ENCODE results near the gene CTIF.

The CTIF gene

DNA sequence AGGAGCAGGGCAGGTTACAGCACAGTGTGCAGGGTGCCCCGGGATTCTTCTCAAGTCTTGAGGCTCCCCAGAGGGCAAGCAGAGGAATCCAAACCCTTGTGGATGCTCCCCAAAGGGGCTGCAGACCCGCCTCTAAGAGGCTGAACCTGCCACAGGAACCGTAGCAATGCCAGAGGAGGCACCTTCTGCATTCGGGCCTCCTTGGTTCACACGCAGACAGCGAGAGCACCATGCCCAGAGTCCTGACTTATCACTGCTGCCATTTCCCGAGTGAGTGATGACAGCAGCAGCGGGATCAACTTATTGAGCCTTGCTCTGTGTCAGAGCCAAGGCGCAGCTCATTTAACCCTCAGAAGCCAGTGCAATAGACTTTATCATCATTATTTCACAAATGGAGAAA, 203.5 kb downstream of the CTIF start:
- Histone ChIP-seq H3K4me3 (ENCODE audit: low read depth in 1 of 2, low read length in 2 of 2) (no peak overlapping the region), H3K36me3 (ENCODE audit: control insufficient read depth in 1 of 2, insufficient read depth in 2 of 2, low read length in 2 of 2) (no peaks in the 10 kb centered on the region), H3K27me3 (ENCODE audit: control insufficient read depth in 1 of 2, insufficient read depth in 2 of 2, low read length in 2 of 2) (no peaks in the 10 kb centered on the region), H3K9ac (ENCODE audit: low read depth in 1 of 2, low read length in 2 of 2) (no peak overlapping the region), H3K4me1 (ENCODE audit: control insufficient read depth in 1 of 2, insufficient read depth in 2 of 2, low read length in 2 of 2) (no peaks in the 10 kb centered on the region), H3K27ac (ENCODE audit: low read depth, low read length) (no peak overlapping the region), H3K9me3 (ENCODE audit: control insufficient read depth in 1 of 2, low read length in 2 of 2) (no peaks in the 10 kb centered on the region)

DNA sequence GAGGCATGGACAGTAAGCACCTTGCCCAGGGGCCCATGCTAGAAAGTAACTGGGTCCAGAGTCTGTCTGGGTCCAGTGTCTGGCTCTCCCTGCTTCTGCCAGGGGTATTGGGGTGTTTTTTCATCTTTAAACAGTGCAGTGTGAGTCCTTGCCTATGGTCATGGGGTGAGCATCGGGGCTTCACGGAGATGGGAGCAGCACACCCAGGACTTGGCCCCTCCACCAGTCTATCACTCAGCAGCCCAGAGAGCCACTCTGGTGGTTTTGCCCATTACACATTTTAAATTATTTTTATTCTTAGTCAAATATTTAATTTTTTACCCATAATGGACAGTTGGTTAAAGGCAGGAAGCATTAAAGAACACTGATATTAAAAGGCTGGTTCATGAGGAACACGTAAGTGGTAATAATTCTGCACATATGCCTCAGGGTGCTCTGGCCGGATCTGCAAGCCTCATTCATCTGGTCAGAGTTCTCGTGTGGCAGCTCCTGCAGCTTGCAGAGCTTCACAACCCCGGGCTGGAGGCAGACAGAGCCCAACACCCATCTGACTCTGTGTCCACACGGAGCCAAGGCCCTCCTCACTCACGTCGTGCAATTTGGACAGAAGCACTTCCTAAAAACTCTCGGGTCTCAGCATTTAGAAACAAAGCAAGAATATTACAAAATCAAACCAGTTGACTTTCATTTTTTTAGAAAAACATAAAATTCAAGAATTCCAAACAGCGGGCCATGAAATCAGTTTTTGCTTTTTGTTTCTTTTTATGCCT, 204.1 kb downstream of the CTIF start:
- H3K27ac ChIP-seq (ENCODE audit: low read depth, low read length): no peak overlapping the region
- H3K4me1 ChIP-seq (ENCODE audit: control insufficient read depth in 1 of 2, insufficient read depth in 2 of 2, low read length in 2 of 2): no peaks in the 10 kb centered on the region
- no peak overlapping the region for H3K9ac ChIP-seq (ENCODE audit: low read depth in 1 of 2, low read length in 2 of 2)
- no peak overlapping the region for H3K4me3 ChIP-seq (ENCODE audit: low read depth in 1 of 2, low read length in 2 of 2)
- no peaks in the 10 kb centered on the region for H3K36me3 ChIP-seq (ENCODE audit: control insufficient read depth in 1 of 2, insufficient read depth in 2 of 2, low read length in 2 of 2)
- no peaks in the 10 kb centered on the region for H3K9me3 ChIP-seq (ENCODE audit: control insufficient read depth in 1 of 2, low read length in 2 of 2)
- no peaks in the 10 kb centered on the region for H3K27me3 ChIP-seq (ENCODE audit: control insufficient read depth in 1 of 2, insufficient read depth in 2 of 2, low read length in 2 of 2)

DNA sequence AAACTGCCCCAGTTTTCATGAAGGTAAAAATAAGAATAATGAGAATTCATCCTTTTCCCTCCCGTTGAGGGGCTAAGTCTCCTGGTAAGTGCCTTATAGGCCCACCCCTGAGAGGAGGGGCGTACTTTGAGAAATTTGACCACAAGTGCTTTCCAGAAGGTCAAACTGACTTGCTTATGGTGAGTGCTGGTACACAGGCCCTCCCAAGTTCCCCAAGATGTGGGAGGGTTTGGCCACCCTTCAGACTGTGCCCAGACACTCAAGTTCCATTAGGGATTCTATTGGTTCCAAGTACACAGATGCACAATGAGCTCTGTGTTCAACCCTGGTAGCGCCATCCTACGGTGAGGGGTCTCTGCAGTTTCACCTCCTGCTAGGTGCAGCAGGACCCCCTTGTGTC, 205.1 kb downstream of the CTIF start:
- H3K36me3 ChIP-seq (ENCODE audit: control insufficient read depth in 1 of 2, insufficient read depth in 2 of 2, low read length in 2 of 2): no peaks in the 10 kb centered on the region
- H3K27ac ChIP-seq (ENCODE audit: low read depth, low read length): no peak overlapping the region
- H3K9ac ChIP-seq (ENCODE audit: low read depth in 1 of 2, low read length in 2 of 2): no peak overlapping the region
- H3K27me3 ChIP-seq (ENCODE audit: control insufficient read depth in 1 of 2, insufficient read depth in 2 of 2, low read length in 2 of 2): no peaks in the 10 kb centered on the region
- no peak overlapping the region for H3K4me3 ChIP-seq (ENCODE audit: low read depth in 1 of 2, low read length in 2 of 2)
- H3K4me1 ChIP-seq (ENCODE audit: control insufficient read depth in 1 of 2, insufficient read depth in 2 of 2, low read length in 2 of 2): no peaks in the 10 kb centered on the region
- no peaks in the 10 kb centered on the region for H3K9me3 ChIP-seq (ENCODE audit: control insufficient read depth in 1 of 2, low read length in 2 of 2)

DNA sequence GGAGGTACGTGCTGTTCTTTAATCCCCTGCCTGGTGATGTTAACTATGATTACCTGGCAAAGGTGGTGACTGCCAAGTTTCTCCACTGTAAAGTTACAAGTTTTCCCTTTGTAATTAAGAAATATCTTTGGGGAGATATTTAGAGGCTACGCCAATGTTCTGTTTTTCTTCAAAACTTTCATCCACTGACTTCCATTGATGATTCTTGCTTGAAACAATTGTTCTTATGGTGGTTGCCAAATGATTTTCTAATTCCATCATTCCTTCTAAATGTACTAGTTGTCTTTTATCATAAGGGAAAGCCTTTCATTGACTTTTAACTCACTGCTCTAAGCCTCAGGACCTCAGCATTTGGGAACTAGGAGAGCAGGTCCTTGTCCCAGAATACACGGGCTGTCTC, 206.5 kb downstream of the CTIF start:
- Histone ChIP-seq H3K36me3 (ENCODE audit: control insufficient read depth in 1 of 2, insufficient read depth in 2 of 2, low read length in 2 of 2) (no peaks in the 10 kb centered on the region), H3K27me3 (ENCODE audit: control insufficient read depth in 1 of 2, insufficient read depth in 2 of 2, low read length in 2 of 2) (no peaks in the 10 kb centered on the region), H3K4me1 (ENCODE audit: control insufficient read depth in 1 of 2, insufficient read depth in 2 of 2, low read length in 2 of 2) (no peaks in the 10 kb centered on the region), H3K27ac (ENCODE audit: low read depth, low read length) (no peak overlapping the region), H3K9me3 (ENCODE audit: control insufficient read depth in 1 of 2, low read length in 2 of 2) (no peaks in the 10 kb centered on the region), H3K9ac (ENCODE audit: low read depth in 1 of 2, low read length in 2 of 2) (no peak overlapping the region), H3K4me3 (ENCODE audit: low read depth in 1 of 2, low read length in 2 of 2) (no peak overlapping the region)

DNA sequence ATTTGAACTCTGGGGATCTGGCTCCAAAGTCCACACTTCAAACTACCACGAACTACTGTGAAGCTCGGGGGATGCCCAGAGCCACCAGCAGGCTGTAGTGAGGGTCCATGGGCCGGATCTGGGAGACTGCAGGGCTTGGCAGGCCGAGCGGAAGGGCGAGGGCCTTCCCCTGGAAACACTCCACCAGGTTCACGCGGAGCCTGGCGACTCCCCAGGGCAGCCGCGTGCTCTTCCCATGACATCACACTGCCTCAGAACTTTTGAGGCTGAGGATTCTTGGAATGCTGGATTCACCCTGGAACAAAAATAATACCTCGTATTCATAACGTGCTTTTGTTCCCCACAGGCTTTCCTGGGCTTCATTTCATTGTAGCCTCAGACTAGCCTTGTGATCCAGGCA, 210.9 kb downstream of the CTIF start:
- Histone ChIP-seq H3K9ac (ENCODE audit: low read depth in 1 of 2, low read length in 2 of 2) (no peak overlapping the region), H3K27me3 (ENCODE audit: control insufficient read depth in 1 of 2, insufficient read depth in 2 of 2, low read length in 2 of 2) (no peaks in the 10 kb centered on the region), H3K4me1 (ENCODE audit: control insufficient read depth in 1 of 2, insufficient read depth in 2 of 2, low read length in 2 of 2) (no peaks in the 10 kb centered on the region)

DNA sequence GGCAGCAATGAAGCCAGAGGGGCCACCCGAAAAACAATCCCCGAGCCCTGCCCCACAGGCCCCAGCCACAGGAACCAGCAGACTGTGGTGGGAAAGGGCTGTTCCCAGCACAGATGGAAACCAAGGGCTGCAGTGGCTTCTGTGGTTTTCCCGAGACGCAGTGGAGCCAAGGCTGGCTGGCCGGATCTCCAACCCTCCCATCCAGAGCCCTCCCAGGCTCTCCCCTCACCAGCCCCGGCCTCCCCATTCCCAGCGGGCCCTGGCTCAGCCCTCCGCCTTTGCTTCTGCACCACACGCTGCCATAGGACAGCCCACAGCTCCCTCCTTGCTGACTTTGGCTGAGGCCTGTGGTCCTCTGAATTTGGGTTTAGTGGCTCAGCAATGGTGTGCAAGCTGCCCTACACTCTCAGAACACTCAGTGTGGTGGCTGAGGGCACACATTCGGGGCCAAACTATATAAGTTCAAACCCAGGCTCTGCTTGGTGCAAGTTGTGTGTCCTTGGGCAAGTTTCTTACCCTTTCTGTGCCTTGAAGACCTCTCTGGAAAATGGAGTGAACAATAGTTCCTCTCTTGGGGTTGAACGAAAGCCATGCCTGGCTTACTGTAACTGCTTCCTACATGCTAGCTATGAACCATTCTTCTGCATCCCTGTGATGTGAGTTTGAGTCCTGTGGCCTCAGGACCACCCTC, 211.8 kb downstream of the CTIF start:
- Histone ChIP-seq H3K27me3 (ENCODE audit: control insufficient read depth in 1 of 2, insufficient read depth in 2 of 2, low read length in 2 of 2) (no peaks in the 10 kb centered on the region), H3K27ac (ENCODE audit: low read depth, low read length) (no peak overlapping the region), H3K9me3 (ENCODE audit: control insufficient read depth in 1 of 2, low read length in 2 of 2) (no peaks in the 10 kb centered on the region), H3K36me3 (ENCODE audit: control insufficient read depth in 1 of 2, insufficient read depth in 2 of 2, low read length in 2 of 2) (no peaks in the 10 kb centered on the region), H3K9ac (ENCODE audit: low read depth in 1 of 2, low read length in 2 of 2) (no peak overlapping the region), H3K4me3 (ENCODE audit: low read depth in 1 of 2, low read length in 2 of 2) (no peak overlapping the region), H3K4me1 (ENCODE audit: control insufficient read depth in 1 of 2, insufficient read depth in 2 of 2, low read length in 2 of 2) (no peaks in the 10 kb centered on the region)

More for the DNA sequence above, 210.9 kb downstream of the CTIF start:
- no peaks in the 10 kb centered on the region for H3K9me3 ChIP-seq (ENCODE audit: control insufficient read depth in 1 of 2, low read length in 2 of 2)
- no peak overlapping the region for H3K4me3 ChIP-seq (ENCODE audit: low read depth in 1 of 2, low read length in 2 of 2)
- no peak overlapping the region for H3K27ac ChIP-seq (ENCODE audit: low read depth, low read length)
- no peaks in the 10 kb centered on the region for H3K36me3 ChIP-seq (ENCODE audit: control insufficient read depth in 1 of 2, insufficient read depth in 2 of 2, low read length in 2 of 2)

DNA sequence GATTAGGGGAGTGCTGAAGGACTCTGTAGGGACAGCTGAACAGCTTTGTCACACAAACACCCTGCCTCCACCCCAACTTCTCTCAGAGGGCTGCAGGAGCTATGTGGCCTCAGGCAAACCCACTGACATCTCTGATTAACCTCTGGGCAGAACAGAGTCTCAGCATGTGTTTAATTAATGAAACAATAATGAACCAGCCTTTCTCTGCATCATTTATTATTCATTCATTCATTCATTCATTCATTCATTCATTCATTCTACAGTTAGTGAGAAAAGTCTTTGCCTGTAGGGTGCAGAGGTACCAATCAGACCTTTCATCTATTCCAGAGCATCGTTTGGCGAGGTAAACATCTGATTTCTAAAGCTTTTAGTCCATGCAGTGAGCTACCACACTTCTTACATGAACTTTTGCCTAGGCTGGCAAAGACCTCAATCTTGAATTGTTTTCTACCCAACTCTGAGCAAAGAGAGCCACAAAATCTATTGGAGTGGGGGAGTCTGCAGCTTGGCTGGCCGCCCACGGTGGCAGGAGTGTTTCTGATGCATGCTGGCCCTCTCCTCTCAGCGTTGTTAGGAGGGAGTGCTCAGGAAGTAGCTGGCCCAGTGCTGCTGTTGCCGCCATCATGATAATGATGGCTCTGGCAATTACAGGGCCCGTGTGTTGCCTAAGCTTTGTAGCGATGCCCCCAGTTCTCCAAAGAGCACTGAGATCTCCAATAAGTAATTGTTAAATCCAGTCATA, 213.1 kb downstream of the CTIF start:
- no peak overlapping the region for H3K27ac ChIP-seq (ENCODE audit: low read depth, low read length)

DNA sequence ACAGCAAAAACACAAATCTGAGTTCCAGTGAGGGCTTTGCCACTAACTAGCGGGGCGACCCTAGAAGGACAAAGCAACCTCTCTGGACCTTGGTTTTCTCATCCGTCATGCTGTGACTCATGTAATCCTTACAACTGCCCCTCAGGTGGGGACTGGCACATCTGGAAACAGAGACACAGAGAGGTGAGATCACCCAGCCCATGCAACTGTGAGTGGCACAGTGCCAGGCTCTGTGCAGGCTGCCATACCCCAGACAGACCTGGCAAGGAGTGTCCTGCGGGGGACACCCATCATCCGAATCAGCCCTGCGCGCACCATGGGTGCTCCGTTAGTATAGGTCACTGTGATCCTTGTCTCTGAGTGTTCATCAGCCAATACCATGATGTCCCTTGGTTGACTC, 213.6 kb downstream of the CTIF start:
- no peak overlapping the region for H3K9ac ChIP-seq (ENCODE audit: low read depth in 1 of 2, low read length in 2 of 2)
- H3K4me1 ChIP-seq (ENCODE audit: control insufficient read depth in 1 of 2, insufficient read depth in 2 of 2, low read length in 2 of 2): no peaks in the 10 kb centered on the region
- no peak overlapping the region for H3K27ac ChIP-seq (ENCODE audit: low read depth, low read length)
- no peaks in the 10 kb centered on the region for H3K9me3 ChIP-seq (ENCODE audit: control insufficient read depth in 1 of 2, low read length in 2 of 2)
- H3K4me3 ChIP-seq (ENCODE audit: low read depth in 1 of 2, low read length in 2 of 2): no peak overlapping the region
- H3K36me3 ChIP-seq (ENCODE audit: control insufficient read depth in 1 of 2, insufficient read depth in 2 of 2, low read length in 2 of 2): no peaks in the 10 kb centered on the region
- H3K27me3 ChIP-seq (ENCODE audit: control insufficient read depth in 1 of 2, insufficient read depth in 2 of 2, low read length in 2 of 2): no peaks in the 10 kb centered on the region

More for the DNA sequence above, 213.1 kb downstream of the CTIF start:
- H3K27me3 ChIP-seq (ENCODE audit: control insufficient read depth in 1 of 2, insufficient read depth in 2 of 2, low read length in 2 of 2): no peaks in the 10 kb centered on the region
- no peaks in the 10 kb centered on the region for H3K36me3 ChIP-seq (ENCODE audit: control insufficient read depth in 1 of 2, insufficient read depth in 2 of 2, low read length in 2 of 2)
- no peak overlapping the region for H3K9ac ChIP-seq (ENCODE audit: low read depth in 1 of 2, low read length in 2 of 2)
- no peaks in the 10 kb centered on the region for H3K9me3 ChIP-seq (ENCODE audit: control insufficient read depth in 1 of 2, low read length in 2 of 2)
- H3K4me1 ChIP-seq (ENCODE audit: control insufficient read depth in 1 of 2, insufficient read depth in 2 of 2, low read length in 2 of 2): no peaks in the 10 kb centered on the region
- no peak overlapping the region for H3K4me3 ChIP-seq (ENCODE audit: low read depth in 1 of 2, low read length in 2 of 2)

DNA sequence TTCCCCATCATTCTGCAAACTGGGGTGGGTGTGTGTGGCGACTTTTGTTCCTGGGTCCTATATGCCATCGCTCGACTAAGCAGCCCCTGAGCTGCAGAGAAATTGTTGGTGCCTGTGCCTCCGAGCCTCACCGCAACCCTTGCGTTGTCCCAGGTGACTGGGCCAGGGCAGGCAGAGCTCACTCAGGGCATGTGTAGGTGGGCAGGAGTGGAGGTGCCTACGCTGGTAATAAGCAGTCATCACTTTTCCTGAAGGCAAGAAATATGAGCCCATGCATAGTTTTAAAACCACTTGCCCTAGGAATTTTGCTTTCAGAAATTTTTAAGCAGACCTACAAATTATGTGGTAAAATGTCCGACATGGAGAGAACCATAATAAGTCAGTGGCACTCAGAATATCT, 214.1 kb downstream of the CTIF start:
- Histone ChIP-seq H3K36me3 (ENCODE audit: control insufficient read depth in 1 of 2, insufficient read depth in 2 of 2, low read length in 2 of 2) (peaks cover 0 to 2% of the 10 kb centered on the region in 2 donors), H3K4me3 (ENCODE audit: low read depth in 1 of 2, low read length in 2 of 2) (no peak overlapping the region), H3K9ac (ENCODE audit: low read depth in 1 of 2, low read length in 2 of 2) (no peak overlapping the region), H3K27ac (ENCODE audit: low read depth, low read length) (no peak overlapping the region), H3K4me1 (ENCODE audit: control insufficient read depth in 1 of 2, insufficient read depth in 2 of 2, low read length in 2 of 2) (no peaks in the 10 kb centered on the region), H3K27me3 (ENCODE audit: control insufficient read depth in 1 of 2, insufficient read depth in 2 of 2, low read length in 2 of 2) (no peaks in the 10 kb centered on the region), H3K9me3 (ENCODE audit: control insufficient read depth in 1 of 2, low read length in 2 of 2) (no peaks in the 10 kb centered on the region)

DNA sequence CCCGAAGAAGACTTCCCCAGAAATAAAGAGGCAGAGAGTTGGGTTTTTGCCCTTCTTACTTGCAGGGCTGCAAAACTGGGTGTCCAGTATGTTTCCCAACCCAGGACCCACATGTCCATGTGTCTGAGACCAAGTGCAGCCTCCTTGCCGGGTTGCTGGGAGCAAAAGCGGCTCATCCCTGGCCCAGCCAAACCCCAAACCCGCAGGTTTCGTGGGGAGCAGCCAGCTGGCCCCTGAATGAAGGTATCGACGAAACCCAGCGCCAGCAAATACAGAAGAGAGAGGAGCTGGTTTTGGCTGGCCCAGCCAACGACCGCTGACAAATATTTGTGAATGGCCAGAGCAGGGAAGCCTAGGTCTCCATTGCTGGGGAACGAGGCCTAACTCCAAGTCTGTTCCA, 214.9 kb downstream of the CTIF start:
- Histone ChIP-seq H3K27ac (ENCODE audit: low read depth, low read length) (no peak overlapping the region), H3K4me1 (ENCODE audit: control insufficient read depth in 1 of 2, insufficient read depth in 2 of 2, low read length in 2 of 2) (no peaks in the 10 kb centered on the region), H3K27me3 (ENCODE audit: control insufficient read depth in 1 of 2, insufficient read depth in 2 of 2, low read length in 2 of 2) (no peaks in the 10 kb centered on the region), H3K9ac (ENCODE audit: low read depth in 1 of 2, low read length in 2 of 2) (no peak overlapping the region), H3K36me3 (ENCODE audit: control insufficient read depth in 1 of 2, insufficient read depth in 2 of 2, low read length in 2 of 2) (peaks cover 0 to 4% of the 10 kb centered on the region in 2 donors), H3K9me3 (ENCODE audit: control insufficient read depth in 1 of 2, low read length in 2 of 2) (no peaks in the 10 kb centered on the region), H3K4me3 (ENCODE audit: low read depth in 1 of 2, low read length in 2 of 2) (no peak overlapping the region)
